Activated CD8-positive, alpha-beta memory T cell treated with anti-CD3 and anti-CD28 coated beads, Interleukin-2, amount 50 U/mL, for 1 hour (primary cell): Measurements from ENCODE around the gene OXA1L.
"Not testable (repeated sequence)": the region's sequence is repeated elsewhere in the genome, so short reads cannot be mapped to it uniquely, and the experiment has no call there.

Source experiments
- DNase-seq: peaks from one replicate; pipeline ENCODE4 v3.0.0-alpha.2; 2020; ENCODE audit errors: extremely low read depth

Gene OXA1L

DNA sequence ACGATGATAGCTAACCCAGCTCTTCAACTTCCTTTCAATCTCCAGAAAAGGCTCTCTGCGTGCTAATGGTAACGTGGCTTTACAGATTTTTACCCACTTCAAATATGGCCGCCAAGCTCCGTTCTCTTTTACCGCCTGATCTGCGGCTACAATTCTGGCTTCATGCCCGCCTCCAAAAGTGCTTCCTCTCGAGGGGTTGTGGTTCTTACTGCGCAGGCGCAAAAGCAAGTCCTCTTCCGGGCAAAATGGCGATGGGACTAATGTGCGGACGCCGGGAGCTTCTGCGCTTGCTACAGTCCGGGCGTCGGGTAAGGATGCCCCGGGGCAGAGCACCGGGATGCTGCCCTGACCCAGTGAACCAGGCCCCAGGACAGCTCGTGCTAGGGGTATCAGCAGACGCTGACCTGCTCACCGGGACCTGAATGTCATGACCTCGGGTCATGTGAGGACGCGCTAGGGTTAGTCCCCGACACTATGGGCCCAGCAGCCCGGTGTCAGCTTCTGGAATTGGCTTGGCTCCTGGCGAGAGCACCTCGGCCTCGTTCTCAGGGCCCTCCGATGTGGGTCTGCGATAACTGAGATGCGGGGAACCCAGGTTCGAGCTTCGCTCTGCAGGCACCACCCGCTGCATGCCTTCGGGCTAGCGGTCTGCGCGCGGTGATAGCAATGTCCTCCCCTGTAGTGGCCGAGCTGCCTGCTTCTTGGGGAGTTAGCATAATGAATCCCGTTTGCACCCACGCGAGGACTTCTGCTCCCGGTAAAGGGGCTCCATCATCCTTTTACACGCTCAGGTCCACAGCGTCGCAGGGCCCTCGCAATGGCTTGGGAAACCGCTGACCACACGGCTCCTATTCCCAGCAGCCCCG lies at the start of gene OXA1L:
TSS of gene OXA1L (plus strand) at position 232 of the 866 bp plus-strand sequence. CDS start at position 246, 14 bp downstream.
- DNase-seq: peak; percentile 98

DNA sequence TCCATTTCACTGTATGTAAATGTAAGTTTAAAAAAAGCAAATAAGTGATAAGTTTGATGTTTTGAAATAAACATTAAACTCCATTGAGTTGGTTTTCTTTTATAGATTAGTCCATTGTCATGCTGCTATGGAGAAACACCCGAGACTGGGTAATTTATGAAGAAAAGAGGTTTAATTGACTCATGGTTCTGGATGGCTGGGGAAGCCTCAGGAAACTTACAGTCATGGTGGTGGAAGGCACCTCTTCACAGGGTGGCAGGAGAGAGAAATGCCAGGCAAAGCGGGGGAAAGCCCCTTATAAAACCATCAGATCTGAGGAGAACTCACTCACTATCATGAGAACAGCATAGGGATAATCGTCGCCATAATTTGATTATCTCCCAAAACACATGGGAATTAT lies 48.4 kb upstream of the OXA1L start:
- no peak for DNase-seq

DNA sequence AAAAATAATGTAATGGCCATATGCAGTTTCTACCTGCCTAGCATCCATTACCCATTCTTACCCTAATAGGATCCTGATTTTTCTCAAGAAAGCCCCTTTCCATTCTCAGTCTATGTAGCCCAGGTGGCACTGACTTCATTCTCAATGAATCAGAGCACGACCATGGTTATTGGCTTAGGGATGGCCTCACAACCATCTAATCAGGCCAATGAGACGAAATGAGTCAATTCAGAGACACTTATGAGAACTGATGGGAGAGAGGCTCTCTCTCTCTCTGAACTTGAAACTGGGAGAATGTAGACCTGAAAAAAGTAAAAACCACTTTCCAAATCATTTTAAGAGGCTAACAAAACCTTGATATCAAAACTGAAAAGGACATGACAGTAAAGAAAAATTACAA lies 45.3 kb upstream of the OXA1L start:
- DNase-seq: no peak

DNA sequence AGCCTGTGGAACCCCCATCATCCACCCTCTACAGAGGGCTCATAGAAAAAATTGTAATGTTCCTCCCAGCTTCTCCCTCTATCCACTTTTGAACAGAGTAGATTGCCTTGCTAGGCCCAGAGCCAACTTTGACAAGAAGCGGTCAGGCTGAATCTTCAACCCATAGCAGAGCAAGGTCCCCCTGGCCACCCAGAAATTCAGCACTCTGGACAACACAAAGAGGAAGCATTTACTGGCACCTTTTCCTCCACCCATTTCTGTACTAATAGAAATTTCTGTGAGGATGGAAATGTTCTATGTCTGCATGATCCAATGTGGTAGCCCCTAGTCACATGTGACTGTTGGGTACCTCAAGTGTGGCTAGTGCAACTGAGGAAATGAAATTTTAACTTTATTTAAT lies 42.7 kb upstream of the OXA1L start:
- no peak for DNase-seq

DNA sequence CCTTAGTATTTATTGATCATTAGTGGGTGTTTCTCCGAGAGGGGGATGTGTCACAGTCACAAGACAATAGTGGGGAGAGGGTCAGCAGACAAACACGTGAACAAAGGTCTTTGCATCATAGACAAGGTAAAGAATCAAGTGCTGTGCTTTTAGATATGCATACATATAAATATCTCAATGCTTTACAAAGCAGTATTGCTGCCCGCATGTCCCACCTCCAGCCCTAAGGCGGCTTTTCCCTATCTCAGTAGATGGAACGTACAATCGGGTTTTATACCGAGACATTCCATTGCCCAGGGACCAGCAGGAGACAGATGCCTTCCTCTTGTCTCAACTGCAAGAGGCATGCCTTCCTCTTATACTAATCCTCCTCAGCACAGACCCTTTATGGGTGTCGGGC lies 41.6 kb upstream of the OXA1L start:
- DNase-seq: not testable (repeated sequence)

DNA sequence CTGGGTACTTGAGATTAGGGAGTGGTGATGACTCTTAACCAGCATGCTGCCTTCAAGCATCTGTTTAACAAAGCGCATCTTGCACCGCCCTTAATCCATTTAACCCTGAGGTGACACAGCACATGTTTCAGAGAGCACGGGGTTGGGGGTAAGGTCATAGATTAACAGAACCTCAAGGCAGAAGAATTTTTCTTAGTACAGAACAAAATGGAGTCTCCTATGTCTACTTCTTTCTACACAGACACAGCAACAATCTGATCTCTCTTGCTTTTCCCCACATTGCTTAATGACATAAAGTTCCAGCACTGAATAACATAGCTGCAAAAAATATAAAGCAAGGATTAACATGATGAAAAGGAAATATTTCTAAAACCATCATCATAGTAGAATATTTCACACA lies 41.1 kb upstream of the OXA1L start:
- DNase-seq: not testable (repeated sequence)

DNA sequence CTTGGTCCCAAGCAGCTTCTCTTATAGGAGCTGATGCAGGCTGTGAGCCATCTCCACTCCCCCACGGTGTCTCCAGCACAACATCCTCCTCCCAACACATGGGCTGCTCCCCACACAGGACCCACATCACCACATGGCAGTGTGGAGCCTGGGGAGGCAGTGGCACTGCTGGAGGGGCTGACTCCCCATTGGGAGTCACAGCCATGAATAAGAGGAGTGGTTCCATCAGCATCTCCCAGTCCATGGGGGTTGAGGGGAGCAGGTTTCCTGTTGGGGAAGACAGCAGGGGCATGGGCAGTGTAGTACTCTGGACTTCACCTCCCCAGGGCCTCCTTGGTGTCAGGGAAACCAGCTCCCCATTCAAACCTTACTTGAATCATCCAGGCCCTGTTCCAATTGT lies 40.5 kb upstream of the OXA1L start:
- DNase-seq: no peak

DNA sequence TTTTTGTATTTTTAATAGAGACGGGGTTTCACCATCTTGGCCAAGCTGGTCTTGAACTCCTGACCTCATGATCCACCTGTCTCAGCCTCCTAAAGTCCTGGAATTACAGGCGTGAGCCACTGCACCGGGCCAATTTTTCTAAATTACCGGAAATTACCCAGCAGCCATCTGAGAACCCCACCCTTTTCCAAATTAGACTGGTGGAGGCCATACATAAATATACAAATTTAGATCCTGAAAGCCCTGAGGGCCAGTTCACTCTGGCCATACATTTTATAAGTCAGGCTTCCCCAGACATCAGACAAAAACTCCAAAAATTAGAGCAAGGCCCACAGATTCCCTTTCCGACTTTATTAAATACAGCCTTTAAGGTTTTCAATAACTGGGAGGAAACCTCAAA lies 34.4 kb upstream of the OXA1L start:
- DNase-seq: not testable (repeated sequence)

DNA sequence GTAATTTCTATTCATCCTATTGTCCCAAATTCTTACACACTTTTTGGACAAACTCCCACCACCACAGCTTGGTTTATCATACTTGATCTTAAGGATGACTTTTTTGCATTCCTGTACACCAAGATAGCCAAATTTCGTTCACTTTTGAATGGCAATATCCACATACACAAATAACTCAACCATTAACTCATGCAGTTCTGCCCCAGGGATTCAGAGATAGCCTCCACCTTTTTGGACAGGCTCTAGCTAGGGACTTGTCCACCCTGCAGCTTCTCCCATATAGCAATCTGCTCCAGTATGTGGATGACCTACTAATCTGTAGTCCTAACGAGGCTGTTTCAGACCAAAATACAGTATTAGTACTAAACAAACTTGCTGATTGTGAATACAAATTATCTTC lies 32.7 kb upstream of the OXA1L start:
- no peak for DNase-seq

DNA sequence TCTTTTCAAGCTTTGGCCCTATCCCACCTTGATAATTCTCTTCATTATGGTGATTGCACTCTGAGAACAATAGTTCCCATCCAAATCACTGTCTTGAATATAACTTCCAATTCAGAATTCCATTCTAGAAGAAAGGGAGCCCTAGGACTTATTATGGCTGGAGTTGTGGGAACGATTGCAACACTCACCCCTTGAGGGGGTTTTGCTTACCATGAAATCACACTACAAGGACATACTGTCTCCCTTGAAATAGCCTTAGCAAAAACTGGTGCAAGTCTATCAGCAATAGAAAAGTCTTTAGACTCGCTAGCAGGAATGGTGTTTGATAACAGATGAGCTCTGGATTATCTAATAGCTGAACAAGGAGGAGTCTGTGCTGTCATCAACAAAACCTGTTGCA lies 31.4 kb upstream of the OXA1L start:
- no peak for DNase-seq

DNA sequence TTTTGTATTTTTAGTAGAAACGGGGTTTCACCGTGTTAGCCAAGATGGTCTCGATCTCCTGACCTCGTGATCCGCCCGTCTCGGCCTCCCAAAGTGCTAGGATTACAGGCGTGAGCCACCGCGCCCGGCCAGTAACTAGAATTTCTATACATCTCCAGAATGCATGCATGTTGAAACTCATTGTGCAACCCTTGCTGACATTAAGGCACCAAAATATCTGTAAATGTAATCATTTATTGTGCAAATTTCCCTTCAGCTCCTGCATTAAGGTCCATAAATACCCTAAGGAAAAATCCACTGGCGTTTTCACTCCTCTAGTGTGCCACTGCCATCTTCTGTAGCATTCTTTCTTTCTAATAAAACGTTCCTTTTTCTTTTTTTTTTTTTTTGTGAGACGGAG lies 30.1 kb upstream of the OXA1L start:
- not testable (repeated sequence) for DNase-seq

DNA sequence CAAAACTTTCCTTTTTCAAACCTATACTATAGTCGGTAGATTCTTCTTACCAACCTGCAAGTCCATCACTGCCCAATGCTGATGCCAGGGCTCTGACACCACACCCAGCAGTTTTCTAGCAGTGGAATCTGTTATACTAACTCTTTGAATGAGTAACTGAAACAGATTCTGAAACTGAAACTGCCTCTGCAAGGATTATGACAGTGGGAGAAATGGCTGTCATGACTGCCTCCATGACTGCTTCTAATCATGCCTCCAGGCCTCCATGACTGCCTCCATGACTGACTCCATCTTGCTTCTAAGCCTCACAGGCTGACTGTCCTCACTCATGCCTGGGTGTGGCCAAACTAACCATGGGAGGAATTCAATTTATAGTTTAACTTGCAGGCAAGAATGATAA lies 29.4 kb upstream of the OXA1L start:
- no peak for DNase-seq

DNA sequence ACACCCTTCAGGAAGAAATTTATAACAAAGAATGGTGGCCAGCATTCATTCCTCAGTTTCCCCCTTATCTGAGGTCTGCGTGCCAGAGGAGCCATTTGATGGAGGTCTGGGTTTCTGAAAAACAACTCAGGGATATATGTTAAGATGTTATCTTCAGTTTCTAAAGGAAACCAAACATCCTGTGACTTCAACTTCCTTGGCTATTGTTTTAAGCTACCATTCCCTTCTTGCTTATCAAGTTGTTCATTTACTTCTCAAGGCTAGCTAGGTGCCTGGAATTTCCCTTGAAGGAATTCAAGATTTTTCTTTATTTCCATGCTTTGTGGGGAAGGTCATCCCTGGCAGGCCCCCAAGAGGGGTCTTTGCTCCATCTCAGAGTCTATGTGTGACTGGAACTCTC lies 27.1 kb upstream of the OXA1L start:
- DNase-seq: no peak

DNA sequence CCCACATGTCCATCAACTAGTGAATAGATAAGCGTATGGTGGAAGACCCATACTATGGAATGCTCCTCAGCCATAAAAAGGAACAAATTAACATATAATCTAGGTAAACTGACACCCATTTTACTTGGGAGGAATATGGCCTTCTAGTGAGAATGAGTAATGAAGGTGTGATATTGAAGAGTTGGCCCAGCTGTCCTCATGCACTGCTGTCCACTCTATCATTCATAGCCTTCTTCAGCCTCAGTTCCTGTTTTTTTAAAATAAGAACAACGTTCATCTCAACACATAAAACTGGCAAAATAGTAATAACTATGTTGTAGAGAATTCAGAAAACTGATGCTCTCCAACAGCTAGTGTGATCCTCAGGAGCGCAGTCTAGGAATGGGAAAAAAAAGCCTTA lies 26.5 kb upstream of the OXA1L start:
- DNase-seq: no peak

DNA sequence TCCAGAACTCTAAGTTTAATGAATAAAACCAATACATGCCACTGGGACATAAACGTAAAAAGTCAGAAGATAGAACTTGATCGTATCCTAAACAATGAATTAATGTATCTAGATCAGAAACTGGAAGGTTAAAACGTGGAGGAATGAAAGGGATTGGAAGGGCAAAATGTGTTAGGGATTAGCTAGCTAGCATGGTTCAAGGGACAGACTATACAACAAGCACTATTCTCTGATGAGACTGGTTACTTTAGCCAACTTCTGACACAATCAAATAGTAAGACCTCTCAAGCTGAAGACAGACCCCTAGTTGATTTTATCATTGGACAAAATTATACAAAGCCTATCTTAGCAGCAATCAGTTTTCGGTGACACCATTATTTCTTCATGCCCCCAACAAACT lies 18.7 kb upstream of the OXA1L start:
- DNase-seq: no peak

DNA sequence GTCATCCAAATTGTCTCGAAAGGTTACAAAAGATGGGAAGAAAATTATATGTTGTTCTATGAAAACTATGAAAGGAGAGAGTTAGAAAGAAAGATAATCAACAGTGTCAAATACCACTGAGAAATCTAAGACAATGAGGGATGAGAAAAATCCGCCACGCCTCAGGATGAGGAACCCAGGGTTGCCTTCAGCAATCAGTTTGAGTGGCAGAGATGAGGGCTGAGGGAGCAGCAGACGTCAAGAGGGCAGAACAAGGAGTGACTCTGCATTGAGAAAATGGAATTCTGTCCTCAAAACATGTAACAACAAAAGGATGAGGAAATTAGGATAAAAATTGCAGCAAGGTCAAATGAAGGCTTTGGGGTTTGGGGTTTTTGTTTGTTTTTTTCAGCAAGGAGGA lies 18.3 kb upstream of the OXA1L start:
- DNase-seq: no peak

DNA sequence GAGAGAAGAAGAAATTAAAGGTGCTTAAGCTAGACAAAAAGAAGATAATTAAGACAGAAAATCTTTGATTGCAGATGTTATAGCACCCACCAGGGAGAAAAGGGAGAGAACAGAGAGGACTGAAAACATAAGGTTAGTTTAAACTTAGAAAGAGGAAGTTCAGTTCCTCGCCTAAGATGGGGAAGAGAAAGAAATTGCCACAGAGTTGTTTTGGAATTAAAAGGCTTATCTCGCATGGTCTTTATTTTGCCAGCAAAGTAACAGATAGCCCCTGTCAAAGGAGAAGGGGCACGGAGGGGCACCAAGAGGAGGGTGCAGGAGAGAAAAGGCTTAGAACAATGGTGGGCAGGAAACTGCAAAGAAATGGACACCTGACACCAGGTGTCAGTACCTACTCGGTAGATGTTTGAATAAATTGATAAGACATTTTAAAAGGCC lies 17.8 kb upstream of the OXA1L start:
- DNase-seq: no peak

DNA sequence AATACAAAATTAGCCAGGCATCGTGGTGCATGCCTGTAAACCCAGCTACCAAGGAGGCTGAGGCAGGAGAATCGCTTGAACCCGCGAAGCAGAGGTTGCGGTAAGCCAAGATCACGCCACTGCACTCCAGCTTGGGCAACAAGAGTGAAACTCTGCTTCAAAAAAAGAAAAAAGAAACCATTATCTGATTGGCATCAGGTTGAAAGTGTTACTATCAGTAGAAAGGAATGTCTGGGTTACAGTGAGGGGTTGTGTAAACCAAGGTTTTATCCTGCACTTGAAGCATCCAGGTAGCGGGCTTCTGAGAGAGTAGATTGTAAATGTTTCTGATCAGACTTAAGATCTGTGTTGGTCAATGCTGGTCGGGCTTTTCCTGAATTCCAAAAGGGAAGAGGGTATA lies 14.1 kb upstream of the OXA1L start:
- DNase-seq: no peak

DNA sequence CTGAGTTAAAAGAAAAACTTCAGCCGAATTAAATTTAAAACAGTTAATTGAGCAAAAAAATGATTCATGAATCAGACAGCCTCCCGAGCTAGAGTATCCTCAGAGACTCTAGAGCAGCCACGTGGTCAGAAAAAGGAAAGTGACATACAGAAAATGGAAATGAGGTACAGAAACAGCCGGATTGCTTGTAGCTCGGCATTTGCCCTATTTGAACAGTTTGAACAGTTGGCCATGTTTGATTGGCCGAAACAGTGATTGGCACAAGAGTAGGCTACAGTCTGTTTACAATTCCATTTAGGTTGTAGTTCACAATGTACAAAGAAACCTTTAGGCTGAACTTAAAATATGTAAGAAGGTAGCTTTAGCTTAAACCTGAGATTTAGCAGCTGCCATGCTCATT lies 12.9 kb upstream of the OXA1L start:
- DNase-seq: no peak

DNA sequence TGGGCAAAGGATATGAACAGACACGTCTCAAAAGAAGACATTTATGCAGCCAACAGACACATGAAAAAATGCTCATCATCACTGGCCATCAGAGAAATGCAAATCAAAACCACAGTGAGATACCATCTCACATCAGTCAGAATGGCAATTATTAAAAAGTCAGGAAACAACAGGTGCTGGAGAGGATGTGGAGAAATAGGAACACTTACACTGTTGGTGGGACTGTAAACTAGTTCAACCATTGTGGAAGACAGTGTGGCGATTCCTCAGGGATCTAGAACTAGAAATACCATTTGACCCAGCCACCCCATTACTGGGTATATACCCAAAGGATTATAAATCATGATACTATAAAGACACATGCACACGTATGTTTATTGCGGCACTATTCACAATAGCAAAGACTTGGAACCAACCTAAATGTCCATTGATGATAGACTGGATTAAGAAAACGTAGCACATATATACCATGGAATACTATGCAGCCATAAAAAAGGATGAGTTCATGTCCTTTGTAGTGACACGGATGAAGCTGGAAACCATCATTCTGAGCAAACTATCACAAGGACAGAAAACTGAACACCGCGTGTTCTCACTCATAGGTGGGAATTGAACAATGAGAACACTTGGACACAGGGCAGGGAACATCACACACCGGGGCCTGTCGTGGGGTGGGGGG lies 8.4 kb upstream of the OXA1L start:
- DNase-seq: not testable (repeated sequence)

DNA sequence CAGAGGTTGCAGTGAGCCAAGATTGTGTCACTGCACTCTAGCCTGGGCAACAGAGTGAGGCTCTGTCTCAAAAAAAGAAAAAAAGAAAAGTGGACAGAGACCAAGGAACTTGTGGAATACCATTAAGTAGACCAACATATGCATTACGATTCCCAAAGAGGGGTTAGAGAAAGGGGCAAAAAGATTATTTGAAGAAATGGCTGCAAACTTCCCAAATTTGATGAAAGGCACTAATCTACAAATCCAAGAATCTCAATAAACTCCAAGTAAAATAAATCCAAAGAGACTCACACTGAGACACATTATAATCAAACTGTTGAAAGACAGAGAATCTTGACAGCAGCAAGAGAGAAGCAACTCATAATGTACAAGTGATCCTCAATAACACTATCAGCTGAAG lies 4.8 kb upstream of the OXA1L start:
- DNase-seq: no peak

DNA sequence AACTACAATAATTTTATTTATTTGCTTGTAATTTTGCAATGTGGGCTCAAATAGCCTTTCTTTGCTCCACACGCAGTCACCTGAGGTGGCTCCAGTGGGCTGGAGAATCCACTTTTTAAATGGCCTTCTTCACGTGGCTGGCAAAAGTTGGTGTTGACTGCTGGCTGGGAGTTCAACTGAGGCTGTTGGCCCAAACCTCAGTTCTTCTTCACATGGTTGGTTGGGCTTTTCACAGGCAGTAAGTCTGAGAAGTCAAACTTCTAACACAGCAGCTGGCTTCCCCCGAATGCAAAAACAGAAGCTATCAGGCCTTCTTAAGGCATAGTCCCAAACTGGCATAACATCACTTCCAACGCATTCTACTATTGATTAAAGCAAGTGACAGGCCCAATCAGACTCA lies 2.1 kb upstream of the OXA1L start:
- DNase-seq: no peak

DNA sequence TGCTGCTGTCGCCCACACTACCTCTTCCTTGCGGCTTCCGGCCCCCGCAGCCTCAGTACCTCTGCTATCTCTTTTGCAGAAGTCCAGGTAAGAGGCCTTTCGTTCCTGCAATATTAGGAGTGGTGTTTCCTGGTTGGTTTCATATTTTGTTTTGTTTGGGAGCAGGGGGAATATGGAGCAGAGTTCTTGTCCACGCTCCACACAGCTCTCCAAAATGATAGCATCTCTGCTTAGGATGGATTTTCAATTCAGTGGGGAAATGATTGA lies 768 bp downstream of the OXA1L start:
- DNase-seq: no peak

DNA sequence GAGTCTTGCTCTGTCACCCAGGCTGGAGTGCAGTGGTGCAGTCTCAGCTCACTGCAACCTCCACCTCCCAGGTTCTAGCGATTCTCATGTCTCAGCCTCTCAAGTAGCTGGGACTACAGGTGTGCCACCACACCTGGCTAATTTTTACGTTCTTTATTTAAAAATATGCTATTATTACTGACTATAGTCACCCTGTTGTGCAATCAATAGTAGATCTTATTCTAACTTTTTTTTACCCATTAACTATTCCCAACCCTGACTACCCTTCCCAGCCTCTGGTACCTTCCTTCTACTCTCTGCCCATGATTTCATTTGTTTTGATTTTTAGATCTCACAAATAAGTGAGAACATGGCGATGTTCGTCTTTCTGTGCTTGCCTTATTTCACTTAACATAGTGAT lies 2.5 kb downstream of the OXA1L start:
- no peak for DNase-seq
